GM18909 (cell line): ENCODE measurements around the gene SV2C.

ENCODE experiments used
- ATAC-seq: cut with Tn5 transposase; IDR thresholded peaks from one replicate; pipeline ENCODE4 v1.9.1; 2021; ENCODE audit warnings: mild to moderate bottlenecking; ENCODE audit not compliant: unreplicated experiment, poor library complexity

The SV2C gene

GRCh38 chr5:76099286-76099702 is 16.1 kb downstream of the SV2C start:
- no peak for ATAC-seq

DNA sequence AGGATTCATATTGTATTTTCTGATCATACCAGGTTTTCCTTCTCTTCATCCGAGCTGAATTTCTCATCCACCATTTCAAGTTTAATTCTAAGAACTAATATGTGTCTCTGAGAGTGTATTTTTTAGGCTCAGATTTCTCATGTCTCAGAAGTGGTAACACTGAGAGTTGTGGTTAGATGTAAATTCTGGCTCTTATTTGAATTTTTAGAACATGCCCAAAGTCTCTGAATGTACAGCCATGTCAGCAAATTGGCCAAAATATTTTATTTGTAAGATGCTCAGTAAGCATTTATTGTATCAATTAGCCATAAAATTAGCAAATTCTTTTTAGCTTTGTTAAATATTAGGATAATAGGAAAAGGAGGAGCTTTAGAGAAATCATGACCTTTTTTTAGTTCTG is 16.6 kb downstream of the SV2C start:
- ATAC-seq, result no peak

DNA sequence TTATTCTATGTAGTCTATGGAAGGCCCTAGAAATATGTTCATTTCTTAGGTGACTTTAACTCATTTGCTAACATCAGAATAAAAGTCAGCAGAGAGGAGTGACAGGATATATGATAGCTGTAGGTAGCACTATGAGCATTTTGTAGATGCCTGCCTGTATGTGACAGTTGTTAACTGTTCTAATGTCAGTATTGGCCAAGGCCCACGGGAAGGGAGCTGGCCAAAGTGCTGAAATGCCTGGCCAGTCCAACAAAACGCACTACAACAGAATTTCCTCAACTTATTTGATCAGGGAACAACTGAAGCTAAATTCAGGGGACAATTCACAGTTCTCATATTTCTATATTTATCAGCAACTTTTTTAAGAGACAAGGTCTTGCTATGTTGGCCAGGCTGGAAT is 20.8 kb downstream of the SV2C start:
- ATAC-seq, result no peak

GRCh38 chr5:76106149-76106548 is 23.0 kb downstream of the SV2C start:
- ATAC-seq, result no peak

GRCh38 chr5:76111477-76112174 is 28.4 kb downstream of the SV2C start:
- ATAC-seq, result no peak

DNA sequence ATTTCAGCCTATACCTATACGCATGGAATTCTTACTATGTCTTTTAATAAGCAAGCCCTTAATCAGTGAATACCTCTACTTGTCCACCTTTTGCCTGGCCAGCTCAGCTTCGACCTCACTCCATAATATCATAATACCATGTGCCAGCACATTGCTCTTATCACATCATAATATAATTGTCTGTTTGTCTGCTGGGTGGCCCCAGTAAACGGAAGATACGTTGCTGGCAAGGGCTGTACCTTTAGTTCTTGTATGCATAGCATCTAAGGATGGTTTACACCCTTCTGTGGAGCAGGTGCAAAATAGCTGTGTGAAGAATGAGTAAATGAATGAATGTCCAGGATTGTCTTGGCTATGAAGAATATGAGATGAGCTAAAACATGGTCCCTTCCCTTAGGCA is 29.9 kb downstream of the SV2C start:
- ATAC-seq, result no peak

- no peak for ATAC-seq
These were observed 31.1 kb downstream of the SV2C start for GRCh38 chr5:76114179-76114851.

- no peak for ATAC-seq
These were observed 42.2 kb downstream of the SV2C start for GRCh38 chr5:76125346-76125745.

DNA sequence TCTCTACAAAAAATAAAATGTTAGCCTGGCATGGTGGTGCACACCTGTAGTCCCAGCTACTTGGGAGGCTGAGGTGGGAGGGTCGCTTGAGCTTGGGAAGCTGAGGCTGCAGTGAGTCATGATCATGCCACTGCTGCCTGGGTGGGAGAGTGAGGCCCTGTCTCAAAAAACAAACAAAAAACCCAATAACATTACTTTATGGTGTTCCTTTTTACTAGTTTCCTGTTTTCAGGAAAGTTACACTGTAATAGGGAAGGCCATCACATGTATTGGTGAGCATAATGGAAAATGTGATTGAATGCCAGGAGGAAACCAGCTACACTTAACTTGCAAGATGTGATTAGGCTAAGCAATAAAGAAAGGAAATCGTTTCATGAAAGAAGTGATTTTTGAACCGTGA is 42.7 kb downstream of the SV2C start:
- no peak for ATAC-seq

- no peak for ATAC-seq
These were observed 50.8 kb downstream of the SV2C start for GRCh38 chr5:76134003-76134402.

DNA sequence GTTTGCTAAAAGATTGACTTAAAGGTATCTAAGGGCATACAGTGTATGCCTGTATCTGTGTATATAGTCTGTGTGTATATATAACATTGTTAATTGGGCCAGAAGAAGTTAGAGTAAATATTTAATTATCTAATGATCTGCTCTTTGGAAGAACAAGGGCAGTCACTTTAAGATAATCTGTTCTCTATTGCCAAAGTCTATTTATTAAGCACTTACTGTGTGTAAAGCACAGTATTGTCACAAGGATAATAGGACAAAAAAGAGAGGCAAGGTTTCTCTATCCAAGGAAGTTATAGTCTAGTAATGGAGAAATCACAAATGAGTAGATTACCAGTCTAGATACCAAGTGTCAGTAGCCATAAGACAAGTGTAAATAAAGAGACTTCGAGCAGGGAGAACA is 51.5 kb downstream of the SV2C start:
- ATAC-seq, result no peak

GRCh38 chr5:76137887-76138542 is 54.8 kb downstream of the SV2C start:
- ATAC-seq, result no peak

- no peak for ATAC-seq
These were observed 60.7 kb downstream of the SV2C start for GRCh38 chr5:76143884-76144283.

DNA sequence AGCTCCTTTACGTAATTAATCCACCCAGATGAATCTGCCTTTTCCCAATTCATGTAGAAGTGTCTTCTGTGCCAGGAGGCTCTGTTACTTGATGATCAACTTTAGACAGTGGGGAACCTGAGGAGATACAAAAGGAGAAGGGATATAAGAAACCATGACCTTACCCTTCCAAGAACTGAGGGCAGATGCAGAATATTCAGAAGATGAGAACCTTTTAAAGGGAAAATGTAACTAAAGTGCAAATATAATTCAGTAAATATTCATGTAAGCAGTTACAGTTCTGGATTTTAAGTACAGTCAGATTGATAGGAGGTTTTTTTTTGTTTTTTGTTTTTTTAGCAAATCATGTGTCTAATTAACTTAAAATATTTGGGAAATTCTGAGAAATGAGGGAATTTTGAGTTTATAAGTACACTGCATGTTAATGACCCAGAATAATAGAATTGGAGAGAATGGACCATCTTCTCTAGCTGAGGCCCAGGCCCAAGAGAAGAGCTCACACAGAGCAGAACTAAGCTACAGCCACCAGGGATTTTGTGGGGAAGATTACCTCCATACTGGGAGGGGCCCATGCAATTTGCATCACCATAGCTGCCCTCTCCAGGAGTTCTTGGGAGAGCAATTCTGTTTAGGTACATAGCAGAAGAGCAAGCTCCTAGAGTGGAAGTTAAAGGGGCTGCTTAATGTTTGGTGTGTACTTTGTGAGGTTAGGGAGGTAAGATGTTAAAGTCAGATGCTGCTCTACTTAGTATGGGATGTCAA is 61.5 kb downstream of the SV2C start:
- no peak for ATAC-seq

- ATAC-seq, result no peak
These were observed 62.8 kb downstream of the SV2C start for GRCh38 chr5:76145945-76146344.

DNA sequence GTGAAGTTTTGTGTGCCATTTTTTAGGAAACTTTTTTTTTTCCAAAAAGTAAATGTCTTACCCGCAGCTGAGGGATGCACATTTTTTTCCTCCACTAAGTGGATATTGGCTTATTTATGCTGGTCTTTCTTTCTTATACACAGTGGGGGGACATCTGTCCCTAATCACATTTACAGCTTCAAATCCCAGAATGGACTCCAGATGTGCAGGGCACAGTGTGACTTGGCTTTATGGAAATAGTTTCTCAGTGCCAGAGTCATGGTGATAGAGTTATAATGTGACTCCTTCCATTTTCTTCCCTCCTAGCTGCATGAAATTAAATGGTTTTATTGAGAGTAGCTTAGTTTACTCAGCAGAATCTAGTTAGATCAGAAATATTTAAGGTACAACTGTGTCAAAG is 66.5 kb downstream of the SV2C start:
- ATAC-seq, result no peak

DNA sequence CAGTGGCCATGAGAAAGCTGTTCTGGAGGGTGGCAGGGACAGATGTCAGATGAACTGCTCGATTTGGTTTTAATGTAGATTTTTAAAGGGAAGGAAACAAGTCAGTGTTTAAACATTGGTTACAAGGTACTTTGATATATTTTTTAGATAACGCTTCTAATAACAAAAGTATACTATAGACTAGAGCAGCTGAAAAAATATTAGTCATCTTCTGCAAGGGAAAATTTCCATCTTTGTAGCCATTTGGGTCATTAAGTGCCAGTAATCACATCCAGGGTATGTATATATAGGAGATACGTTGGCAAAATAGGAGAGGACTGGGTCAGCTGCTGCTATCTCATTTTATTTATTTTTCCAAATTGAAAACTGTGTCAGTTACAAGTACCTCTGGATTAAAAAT is 69.0 kb downstream of the SV2C start:
- no peak for ATAC-seq

- ATAC-seq, result no peak
These were observed 69.5 kb downstream of the SV2C start for GRCh38 chr5:76152700-76153099.

DNA sequence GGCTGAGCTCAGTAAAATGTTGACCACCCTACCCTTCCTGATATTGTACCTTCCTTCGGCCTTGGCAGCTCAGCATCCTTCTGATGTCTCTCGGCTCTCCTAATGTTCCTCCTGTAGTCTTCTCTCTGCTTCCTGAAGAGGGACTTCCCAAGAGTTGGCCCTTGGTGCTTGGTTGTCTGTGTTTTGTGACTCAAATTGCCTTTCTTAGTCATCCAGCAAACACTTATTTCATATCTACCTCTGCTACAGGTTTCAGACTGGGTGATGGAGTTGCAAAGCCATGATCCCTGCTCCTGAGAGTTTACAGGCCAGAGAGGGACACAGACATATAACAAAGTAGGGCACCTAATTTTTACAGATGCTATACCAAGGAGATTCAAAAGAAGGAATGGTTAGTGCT is 70.1 kb downstream of the SV2C start:
- ATAC-seq, result no peak

- no peak for ATAC-seq
These were observed 71.0 kb downstream of the SV2C start for GRCh38 chr5:76154009-76154690.
